DMS53 treated with DMSO at 0.1 percent for 48 hours (cell line): ENCODE measurements around the gene WDR33.

ENCODE experiments used
- DNase-seq: peaks from one replicate; lab custom pipeline; 2025; ENCODE audit not compliant: unreplicated experiment; lab: John Stamatoyannopoulos, UW

The WDR33 gene

DNA sequence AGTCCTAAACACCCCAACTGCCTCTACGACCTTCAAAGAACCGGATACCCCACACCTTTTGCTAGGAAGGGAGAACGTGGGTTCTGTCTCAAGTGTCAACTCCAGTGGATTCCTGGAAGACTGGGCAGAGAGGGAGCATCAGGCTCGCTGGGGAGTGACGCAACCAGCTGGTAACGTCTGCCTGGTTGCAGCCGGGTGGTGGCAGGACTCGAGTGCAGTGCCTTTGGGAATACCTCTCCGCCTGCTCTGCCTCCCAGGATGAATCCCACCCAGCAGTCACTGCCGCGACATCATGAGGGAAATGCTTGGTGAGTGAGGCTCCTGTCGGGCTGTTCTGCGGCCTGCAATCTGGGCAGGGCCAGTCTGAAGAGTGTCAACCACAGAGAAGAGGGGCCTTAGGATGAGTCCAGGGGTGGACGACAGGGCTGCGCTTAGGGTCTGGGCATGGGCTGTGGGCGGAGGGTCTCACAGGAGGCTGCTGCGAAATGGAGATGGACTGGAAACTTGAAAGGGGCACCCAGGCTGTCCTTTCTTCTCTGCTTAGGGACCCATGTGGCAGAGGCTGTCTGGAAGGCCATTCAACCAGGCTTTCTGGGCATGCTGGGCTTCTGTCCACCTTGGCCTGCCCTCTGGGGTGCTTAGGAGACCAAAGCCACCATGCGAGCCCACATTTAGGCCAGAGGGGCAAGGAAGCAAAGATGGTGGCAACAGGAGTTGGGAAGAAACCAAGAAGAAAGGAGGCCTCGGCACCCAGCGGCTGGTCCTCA, 152.1 kb downstream of the WDR33 start:
- DNase-seq = no peak

DNA sequence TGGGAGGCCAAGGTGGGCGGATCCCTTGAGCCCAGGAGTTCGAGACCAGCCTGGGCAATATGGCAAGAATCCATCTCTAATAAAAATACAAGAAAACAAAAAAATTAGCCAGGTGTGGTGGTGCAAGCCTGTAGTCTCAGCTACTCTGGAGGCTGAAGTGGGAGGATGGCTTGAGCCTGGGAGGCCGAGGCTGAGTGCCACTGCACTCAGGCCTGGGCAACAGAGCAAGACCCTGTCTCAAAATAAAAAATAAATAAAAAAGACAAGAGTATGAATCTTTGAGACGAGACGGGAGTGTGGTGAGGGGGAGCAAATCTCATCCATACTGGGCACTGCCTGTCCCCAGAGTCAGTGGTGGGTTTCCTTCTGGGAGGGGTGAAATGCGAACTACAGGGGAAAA, 152.8 kb downstream of the WDR33 start:
- no peak for DNase-seq

DNA sequence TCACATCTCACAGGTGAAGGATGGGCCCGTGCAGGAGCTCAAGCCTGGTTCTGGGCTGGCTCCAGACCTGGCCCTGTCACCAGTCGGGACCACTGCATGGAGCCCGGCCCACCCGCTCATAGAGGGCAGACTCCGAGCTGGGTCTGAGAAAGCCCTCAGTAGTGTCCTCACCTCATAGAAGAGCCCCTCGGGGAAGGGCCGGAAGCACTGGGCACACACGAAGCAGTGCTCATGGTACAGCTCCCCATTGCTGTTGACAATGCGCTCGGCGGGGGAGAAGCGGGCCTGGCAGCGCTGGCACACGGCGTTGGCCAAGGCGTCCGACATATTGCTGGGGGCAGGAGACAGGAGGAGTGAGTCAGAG, 153.8 kb downstream of the WDR33 start:
- no peak for DNase-seq

DNA sequence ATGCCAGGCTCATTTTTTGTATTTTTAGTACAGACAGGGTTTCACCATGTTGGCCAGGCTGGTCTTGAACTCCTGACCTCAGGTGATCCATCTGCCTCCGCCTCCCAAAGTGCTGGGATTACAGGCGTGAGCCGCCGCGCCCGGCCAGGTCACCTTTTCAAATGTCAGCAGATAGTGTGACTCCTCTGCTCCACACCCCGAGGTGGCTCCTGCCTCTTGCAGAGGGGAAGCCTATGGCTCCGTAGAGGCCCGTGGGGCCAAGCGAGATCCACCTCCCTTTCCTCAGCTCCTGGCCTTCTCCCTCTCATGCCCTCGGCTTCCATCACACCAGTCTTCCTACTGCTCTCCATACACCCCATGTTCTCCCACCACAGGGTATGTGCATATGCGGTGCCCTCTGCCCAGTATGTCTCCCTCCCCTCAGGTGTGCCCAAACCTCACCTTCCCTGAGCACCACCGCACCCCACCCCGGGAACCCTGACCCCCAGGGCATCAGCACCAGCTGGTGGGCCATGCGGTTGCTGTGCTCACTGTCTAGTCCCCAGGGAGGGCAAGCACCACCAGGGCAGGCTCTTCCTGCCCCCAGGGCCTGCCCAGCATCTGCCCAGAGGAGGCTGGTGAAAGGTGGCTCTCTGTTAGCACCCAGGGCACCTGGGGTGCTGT, 154.3 kb downstream of the WDR33 start:
- no peak for DNase-seq

DNA sequence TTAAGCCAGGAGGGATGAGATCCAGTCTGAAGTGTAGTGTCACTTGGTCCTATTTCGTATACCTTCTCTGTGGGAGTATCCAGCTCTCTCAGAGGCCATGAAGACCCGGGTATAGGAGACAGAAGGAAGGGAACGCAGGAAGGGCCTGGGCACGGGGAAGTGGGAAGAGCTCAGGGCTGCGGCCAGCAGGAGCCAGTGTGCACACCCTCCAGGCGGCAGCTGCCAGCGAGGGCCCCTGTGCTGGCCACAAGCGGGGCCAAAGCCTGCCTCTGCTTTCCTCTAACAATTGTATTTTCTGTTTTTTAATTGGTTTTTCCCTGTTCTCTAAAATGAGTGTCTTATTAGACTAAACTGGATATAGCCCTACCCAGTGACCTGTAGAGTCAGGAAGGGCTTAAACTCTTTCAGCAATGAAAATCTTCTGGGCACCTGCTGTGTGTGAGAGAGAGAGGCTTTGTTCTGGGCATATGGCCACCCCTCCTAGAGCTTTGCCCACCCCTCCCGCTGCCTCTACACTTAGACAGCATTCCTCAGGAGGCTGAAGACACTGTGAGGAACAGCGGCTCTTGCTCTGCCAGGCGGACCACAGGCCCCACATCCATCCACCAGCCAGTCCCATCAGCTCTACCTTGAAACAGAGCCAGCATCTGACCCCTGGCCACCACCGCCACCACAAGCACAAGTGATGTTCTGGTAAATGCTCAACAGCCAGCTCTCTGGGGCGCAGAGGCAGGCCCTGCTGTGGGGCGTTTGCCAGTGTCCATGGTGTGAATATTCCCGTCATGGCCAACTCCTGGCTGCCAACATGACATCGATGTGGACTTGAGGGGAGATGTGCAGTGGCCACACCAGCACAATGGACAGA, 155.5 kb downstream of the WDR33 start:
- no peak for DNase-seq

DNA sequence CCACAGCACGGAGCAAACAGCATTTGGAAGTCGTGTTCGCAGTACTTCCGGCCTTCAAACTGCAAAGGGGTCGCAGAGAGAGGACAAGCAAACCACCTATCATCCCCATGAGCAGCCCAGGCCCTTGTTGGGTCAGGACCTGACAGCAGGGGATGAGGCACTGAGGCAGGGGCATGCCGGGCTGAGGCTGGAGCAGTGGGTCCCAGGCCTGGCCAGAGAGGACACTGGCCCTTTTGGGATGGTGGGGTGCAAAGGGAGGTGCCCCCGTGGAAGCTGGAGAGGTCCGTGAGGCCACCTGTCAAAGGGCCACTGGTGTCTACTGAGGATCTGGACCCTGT, 156.2 kb downstream of the WDR33 start:
- DNase-seq = no peak

DNA sequence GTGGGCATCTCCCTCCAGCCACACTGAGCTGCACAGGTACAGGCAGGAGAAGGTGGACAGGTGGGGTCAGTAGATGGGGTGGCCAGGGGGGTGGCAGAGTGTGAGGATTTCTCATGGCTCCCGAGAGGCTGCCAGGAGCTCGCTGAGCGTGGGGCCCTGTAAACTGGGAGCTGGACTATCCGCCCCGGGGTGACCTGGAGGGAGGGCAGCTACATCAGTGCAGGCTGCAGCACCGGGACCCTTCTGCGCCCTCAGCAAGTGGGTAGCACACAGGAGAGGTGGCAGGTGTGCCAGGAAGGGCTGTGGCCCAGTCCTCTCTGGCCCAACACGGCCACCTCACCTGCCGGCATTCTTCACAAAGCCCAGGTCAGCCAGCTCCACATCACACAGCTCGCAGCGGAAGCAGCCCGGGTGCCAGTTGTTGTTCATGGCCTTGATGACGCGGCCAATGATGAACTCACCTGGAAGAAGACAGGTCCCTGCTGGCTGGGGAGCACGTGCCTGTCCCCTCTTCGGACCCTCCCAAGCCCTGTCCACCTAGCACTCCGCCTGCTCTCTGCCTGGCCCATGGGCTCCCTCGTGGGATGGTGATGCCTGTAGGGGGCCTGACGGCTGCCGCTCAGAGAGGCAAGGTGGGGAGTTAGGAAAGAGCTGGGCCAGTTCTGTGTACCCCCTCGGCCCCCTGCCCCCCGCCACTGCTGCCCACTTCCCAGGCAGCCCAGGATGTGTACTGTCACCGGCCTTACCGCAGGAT, 156.7 kb downstream of the WDR33 start:
- no peak for DNase-seq

DNA sequence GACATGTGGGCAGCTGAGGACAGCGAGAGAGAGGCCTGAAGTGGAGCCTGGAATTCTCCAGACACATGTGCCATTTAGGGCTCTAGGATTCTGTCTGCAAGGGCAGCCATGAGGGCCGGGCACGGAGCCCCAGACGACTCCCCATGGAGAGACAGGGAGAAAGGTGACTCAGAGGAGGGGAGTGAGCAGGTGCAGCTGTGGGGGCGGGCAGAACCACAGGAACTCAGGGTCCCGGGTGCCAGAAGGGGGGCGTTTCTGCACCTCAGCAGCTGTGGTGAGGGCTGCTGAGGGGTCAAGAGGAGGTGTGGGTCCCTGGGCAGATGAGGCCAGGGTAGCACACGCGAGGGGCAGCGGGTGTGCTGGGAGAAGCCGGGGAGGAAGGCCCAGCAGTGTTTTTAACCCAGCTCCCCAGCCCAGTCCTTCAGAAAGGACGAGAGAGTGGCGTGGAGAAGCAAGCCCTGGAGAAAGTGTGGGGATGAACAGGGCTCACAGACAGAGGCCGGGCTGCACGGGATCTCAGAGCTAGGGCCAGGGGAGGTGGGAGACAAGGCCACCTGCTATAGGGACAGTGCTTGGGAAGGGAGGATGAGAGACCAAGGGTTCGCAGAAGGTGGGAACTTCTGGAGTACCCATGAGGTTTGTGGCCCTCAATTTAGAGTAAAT, 157.4 kb downstream of the WDR33 start:
- DNase-seq = no peak

DNA sequence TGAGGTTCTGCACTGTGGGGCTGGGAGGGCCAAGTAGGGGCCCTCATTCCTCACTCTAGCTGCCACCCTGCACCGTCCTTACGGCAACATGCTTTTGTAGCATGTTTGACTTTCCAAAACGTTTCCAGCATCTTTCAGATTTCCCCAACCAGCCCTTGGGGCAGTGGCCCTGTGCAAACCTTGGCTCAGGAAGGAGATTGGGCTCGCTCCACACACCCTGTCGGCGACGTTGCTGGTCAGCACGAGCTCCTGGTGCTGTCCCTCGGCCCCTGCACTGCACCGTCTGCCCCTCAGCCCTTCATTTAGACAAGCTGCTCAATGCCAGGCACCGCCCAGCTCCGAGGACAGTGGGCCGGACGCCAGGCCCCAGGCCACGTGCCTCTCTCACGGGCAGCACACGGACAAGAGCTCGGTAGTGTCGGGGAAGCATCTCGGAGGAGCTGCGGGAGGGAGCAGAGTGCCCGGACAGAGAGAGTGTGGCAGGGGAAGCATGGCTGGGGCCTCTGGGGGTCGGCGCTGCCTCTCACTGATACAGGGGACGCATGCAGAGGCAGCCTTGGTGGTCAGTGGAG, 158.1 kb downstream of the WDR33 start:
- DNase-seq = no peak

DNA sequence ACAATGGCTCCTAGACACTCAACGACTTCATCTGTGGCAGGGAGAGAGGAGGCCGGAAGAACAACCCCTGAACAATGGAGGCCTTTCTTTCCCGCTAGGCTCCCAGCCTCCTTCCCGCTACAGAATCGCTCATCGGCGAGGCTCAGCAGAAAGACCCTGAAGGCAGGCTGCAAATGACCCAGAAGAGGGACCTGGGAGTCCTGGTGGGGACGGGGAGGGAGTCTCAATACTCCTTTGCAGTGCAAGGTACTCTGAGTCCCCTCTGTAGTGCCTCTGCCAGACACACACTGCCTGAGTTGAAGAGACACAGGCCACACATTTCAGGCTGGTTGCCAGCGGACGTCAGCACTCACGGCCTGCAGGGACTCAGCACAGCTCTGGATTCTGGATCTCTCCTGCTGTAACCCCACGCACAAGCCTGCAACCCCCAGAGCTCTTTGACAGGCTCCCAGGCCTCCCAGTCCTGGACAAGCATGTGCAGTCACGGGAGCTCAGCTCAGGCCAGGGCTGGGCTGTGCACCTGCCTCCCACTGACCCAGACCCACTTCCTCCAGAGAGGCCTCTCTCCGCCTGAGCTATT, 158.9 kb downstream of the WDR33 start:
- no peak for DNase-seq

DNA sequence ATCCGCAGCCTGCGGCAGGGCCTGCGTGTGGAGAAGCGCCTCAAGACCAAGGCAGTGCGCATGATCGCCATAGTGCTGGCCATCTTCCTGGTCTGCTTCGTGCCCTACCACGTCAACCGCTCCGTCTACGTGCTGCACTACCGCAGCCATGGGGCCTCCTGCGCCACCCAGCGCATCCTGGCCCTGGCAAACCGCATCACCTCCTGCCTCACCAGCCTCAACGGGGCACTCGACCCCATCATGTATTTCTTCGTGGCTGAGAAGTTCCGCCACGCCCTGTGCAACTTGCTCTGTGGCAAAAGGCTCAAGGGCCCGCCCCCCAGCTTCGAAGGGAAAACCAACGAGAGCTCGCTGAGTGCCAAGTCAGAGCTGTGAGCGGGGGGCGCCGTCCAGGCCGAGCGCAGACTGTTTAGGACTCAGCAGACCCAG, 159.6 kb downstream of the WDR33 start:
- DNase-seq = no peak
